ENCODE results near the gene UBE2D2.
"Not testable (repeated sequence)": the region's sequence is repeated elsewhere in the genome, so short reads cannot be mapped to it uniquely, and the experiment has no call there.

- peak; percentile 47 to 61 (median 52) for TF ChIP-seq CTCF (IDR thresholded peaks at IDR 0.05)
- TF ChIP-seq POLR2A (IDR thresholded peaks at IDR 0.05), result not testable (repeated sequence)
Observed at GRCh38 chr5:139513434-139513833, 47.7 kb upstream of the UBE2D2 start.

Data from testis (tissue), 2 donors.